Peyer's patch (tissue), 4 donors: ENCODE results near the gene GSDMA.

Source experiments
- CTCF ChIP-seq, 6 experiments: fragments of 450-650 bp in 4 of 6; fragments of 200-600 bp in 2 of 6; sonication (generic) in 1 of 6; IDR thresholded peaks; one replicate each; pipeline ENCODE4 v1.5.1; 2017 to 2019; ENCODE audit warnings: antibody characterized with exemption in 6 of 6, mild to moderate bottlenecking in 3 of 6, moderate library complexity in 1 of 6
- POLR2A ChIP-seq, 2 donors: fragments of 450-650 bp; IDR thresholded peaks; one replicate each; pipeline ENCODE4 v1.5.1; 2017; ENCODE audit warnings: antibody characterized with exemption in 2 of 2, mild to moderate bottlenecking in 2 of 2, moderate library complexity in 2 of 2

GRCh38 chr17:39951924-39952679 is 10.7 kb upstream of the GSDMA start:
- no peak for TF ChIP-seq CTCF (IDR thresholded peaks at IDR 0.05)
- TF ChIP-seq POLR2A (IDR thresholded peaks at IDR 0.05), result no peak
